GM18511 (cell line): ENCODE data around the gene PLPP7.
A peak's percentile ranks its signal among the peaks of the same experiment; 100 is the strongest.
"Not testable (repeated sequence)": the region's sequence is repeated elsewhere in the genome, so short reads cannot be mapped to it uniquely, and the experiment has no call there.

ENCODE experiments used
- ATAC-seq: cut with Tn5 transposase; IDR thresholded peaks from one replicate; pipeline ENCODE4 v1.9.1; 2021; ENCODE audit warnings: mild to moderate bottlenecking, moderate library complexity; ENCODE audit not compliant: unreplicated experiment

The PLPP7 gene

DNA sequence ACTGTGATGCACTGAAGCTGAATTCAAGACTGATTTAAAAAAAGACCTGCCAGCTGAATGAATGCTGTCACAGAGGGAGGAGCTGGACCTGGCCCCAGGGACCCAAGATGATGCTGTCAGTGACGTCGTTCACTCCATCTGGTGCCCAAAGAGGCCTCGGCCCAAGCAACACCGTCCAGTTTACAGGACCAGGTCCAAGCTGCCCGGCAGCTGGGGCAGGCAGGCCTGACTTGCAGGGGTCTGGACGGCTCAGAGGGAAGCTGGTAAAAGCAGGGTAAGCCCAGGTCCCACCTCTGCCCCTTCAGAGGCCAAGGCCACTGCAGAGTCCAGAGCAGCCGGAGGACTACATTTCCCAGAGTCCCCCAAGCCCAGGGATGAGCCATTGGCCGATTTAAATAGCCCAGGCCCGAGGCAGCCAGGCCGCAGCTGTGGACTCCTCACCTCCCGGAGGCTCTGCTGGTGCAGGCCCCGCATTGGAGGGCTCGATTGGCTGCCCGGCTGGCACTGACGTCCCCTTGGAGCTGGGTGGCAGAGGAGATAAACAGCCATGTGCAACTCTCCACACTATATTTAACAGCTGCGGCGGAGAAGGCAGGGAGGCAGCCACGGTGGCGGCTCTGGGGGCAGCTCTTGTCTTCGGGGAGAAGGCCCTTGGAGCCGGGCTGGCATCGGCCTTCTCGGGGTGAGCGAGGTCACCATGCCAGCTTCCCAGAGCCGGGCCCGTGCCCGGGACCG, at the start of gene PLPP7:
PLPP7 (plus strand) TSS at position 423 of the 735 bp plus-strand sequence; CDS start at position 698, 275 bp downstream.
- no peak for ATAC-seq

DNA sequence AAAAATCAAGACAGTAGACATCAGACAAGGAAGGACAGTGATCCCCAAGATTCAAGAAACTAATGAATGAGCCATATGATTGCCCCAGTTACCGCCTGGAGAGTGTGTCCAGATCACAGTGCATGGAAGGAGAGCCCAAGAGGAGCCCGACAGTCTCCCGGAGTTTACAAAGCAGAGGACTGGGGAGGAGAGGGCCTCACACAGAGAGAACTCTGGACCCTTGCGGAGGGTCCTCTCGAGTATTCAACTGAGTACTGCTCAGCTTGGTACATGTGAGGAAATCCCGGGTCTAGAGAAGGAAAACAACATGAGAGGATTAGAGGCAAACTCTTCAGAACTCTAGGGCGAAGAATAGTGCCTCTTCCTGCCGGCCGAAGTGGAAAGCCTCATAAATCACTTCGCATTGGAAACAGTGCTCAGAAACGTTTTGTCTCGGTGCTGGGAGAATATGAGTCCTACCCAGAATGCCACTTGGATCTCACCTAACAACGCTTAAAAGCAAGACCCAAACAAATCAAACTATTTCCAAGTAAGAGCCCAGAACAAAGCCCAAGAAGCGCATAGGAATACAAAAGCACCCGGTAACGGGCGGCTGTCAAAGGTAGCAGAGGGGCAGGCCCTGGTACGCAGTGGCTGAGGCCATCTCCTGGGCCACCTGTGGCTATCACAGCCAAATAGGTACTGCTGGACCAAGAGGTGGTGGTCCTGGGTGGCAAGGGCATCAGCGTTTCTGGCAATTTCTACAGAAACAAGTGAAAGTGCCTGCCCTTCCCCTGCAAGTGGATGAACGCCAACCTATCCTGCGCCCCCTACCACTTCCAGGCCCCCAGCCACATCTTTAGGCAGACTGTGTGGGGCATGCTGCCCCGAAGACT, 49.2 kb upstream of the PLPP7 start:
- no peak for ATAC-seq

DNA sequence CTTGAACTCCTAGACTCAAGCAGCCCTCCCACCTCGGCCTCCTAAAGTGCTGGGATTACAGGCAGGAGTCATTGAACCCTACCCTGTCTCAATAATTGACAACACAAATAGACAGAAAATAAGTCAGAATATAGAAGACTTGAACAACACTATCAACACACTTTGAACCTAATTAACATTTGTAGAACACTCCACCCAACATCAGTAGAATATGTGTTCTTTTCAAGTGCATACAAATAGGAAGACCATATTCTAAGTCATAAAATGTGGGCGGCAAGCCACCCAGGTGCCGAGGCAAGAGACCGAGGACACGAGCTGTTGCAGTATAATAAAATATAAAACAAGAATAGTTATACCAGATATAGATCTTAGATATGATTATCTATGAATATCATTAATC, 45.2 kb upstream of the PLPP7 start:
- not testable (repeated sequence) for ATAC-seq

DNA sequence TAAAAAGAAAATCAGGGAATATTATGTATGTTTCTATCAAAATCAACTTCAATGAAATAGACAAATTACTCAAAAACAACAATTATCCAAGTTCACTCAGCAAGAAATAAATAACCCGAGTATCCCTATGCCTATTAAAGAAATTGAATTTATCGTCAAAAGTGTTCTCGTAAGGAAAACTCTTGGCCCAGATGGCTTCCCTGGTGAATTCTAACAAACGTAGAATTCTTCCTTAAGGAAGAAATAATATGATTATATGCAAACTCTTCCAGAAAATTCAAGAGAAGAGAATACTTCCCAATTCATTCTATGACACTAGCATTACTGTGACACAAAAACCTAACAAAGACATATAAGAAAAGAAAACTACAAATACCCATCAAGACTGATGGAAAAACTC, 42.9 kb upstream of the PLPP7 start:
- no peak for ATAC-seq

DNA sequence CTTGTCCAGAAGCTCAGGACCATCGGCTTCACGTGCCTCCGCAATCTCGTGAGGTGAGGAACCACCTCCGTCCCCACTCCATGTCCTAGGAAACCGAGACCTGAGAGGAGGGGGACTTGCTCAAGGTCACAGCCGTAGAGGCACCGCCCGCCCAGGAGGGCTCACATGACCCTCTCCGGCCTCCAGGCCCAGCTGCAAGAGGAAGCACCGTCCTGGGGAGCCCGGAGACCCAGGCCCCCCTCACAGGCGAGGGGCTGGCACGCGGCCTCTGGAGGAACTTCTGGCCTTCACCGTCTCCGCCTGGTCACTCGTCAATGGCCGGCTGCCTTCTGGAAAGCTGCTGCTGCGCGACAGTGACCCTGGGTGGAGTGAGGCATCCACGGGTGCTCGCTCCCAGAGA, 37.4 kb upstream of the PLPP7 start:
- ATAC-seq, result no peak

DNA sequence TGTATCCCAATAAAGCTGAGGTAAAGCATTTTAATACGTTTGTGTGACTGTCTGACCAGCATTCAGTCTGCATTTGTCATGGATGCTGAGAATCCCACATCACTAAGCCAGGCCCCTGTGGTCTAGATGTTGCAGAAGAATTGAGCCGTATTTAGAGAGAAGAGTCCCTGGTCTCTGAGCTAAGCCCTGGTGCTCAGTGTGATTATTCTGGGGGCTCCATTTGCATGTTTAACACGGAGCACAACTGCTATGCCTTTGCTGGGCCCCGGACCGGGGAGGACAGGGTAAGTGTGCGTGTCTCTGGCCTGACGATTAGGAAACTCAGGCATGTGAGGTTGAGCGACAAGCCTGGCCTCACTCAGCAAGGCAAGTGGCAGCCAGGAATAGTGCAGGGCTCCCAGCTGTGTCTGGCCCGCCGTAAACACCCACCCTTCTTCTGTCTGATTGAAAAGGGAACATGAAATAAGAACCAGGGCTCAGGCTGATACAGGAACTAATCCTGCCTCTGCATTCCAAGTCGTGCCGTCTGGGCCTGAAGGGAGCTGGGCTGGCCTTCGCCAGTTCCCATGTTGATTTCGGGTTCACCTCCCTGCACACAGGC, 35.5 kb upstream of the PLPP7 start:
- ATAC-seq, result no peak

DNA sequence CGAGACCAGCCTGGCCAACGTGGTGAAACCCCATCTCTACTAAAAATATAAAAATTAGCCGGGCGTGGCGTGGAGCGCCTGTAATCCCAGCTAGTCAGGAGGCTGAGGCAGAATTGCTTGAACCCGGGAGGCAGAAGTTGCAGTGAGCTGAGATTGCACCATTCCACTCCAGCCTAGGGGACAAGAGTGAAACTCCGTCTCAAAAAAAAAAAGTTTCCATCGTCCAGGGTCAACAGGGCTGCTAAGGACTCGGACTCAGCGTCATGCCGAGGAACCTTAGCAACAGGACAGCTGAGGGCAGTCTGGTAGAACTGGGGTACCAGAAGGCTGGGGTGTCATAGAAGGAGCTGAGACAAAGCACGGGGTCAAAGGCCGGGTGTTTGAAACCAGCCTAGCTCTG, 34.9 kb upstream of the PLPP7 start:
- ATAC-seq, result no peak

DNA sequence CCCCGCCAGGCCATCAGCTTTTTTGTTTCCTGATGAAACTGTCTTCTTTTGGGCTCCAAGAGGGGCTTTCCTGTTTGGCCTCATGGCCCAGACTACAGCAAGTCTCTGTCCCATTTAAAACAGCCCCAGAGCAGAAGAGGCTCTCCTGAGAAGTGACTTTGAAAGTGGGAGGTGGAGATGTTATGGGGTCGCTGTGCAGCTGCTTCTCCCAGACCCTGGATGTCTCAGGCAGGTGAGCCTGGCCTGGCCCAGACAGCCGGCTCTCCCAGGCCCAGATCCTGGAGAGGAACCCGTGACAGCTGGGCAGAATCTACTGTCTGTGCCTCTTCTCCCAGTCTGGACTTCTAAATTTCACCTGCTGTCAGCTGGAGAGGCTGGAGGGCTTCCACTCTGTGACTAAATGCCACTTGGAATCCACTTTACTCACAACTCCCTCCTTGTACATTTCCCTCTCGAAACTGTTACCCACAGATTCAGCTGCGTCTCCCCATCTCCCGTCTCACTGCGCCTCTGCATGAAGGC, 33.8 kb upstream of the PLPP7 start:
- no peak for ATAC-seq

DNA sequence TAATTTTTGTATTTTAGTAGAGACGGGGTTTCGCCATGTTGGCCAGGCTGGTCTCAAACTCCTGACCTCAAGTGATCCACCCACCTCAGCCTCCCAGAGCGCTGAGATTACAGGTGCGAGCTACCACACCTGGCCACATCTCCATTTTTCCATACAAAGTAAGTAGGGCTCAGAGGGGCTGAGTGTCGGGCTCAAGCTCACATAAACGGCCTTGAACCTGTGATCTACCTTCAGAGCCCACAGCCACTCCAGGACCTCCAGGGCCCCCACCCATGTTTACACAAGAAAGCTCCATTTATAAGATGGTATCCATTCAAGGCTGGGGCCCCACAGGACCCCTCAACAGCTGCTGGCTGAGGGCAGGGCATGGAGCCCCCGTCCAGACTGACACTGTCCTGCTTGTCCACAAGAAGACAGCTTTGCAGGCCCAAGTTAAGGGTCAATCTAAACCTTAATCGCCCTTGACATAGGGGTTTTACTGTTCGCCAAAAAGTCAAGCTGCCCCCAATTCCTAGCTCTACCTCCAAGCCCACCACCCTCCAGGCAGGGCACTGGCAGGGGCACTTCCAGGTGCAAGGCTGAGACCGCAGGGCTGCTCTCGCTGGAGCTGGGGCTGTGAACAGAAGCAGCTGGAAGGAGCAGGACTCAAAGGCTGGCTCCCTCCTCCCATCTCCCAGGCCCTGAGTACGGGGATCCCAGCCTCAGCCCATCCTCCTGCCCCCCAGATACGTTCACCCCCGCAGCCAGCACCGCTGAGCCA, 32.1 kb upstream of the PLPP7 start:
- no peak for ATAC-seq

DNA sequence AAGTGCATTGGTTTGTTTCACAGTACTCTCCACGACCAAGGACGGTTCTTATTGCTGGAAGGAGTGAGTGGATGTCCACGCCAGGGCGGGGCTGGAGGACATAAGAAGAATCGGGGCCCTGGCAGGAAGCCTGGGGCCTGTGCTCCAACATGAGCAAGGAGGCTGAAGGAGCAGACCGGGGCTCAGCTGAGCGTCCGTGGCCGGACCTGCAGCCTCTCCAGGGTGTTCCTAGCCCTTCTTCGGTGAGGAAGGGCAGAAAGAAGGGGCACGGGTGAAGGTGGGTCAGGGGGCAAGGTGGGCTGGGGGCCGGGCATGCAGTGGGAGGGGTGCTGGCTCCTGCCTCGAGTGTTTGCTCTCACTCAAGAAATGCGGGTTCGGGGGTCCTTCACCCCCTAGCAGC, 31.3 kb upstream of the PLPP7 start:
- no peak for ATAC-seq

DNA sequence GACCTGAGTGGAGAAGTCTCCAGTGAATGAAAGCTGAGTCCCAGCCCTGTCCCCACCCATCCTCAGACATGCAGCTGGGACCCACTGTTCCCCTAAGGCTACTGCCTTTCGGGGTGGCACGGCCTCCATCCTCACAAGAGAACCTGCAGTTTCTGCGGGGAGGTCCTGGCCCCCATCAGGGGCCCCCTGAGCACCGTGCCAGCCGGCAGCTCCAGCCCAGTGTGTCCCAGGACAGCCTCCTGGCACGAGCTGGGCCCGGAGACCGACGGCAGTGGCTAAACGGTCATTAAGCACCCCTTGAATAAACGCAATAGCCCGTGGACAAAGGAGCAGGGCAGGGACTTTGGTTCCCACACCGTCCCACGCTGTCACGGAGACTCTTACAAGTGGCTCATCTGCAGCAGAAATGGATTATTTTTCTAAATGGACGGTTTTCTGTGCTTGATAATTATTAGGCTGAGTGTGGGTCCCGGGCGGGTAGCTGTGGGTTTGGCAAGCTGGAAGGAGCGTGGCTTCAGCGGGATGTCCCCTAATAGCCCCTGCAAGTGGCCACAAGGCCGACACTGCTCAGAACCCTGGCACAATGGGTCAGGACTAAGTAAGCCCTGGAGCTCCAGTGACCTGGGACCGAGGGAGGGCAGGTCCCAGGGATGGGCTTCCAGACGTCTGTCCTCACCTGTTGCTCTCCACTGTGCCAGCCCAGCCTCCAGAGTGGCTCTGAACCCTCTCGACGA, 30.7 kb upstream of the PLPP7 start:
- no peak for ATAC-seq

DNA sequence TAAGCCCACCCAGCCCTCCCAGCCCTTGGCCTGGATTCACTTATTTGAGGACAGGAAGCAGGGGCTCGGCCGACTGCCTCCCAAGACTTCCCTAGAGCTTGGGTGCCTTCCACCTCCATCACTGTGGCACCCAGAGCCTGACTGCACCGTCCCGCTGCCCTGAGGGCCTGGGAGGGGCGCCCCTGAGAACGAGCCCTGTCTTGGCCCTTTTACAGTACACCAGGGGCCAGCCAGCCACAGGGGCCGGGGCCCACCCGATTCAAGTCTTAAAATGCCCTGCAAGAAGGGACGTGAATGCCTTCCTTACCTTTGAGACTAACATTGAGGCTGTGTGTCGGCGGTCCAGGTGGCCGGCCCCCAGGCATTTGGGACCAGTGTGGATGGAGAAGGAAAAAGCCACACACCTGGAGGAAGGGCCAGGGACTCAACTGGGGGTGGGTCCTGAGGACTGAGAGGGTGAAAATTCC, 30.1 kb upstream of the PLPP7 start:
- ATAC-seq, result no peak

DNA sequence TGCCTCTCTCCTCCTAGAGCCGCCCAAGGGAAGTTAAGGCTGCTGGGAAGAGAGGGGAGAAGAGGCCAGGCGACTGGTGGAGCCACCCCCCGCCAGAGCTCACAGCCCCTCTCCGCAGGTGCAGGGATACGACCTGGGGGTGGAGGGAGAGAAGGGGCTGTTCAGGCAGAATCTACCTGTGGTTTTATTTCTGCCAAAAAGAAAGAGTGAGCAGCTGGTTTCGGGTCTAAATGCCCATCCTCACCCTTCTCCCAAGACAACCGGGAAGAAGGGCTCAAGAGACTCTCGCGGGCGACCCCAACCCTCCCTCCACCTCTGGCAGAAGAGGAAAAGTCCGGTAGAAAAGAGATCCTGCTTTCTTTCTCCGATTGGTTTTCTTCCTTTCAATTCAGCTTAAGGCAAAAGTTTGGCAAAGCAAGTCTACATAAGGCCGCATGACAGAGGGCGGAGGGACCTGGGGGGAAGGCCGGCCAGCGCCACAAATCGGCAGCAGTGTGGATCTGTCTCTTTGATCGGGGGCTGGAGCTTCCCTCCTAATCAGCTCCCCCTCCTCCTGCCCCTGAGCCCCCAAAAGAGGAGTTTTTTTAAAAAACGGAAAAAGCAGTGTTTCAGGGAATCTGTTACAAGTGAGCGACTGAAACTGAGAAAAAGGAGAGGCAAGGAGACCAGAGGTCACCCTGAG, 29.5 kb upstream of the PLPP7 start:
- ATAC-seq, result no peak

DNA sequence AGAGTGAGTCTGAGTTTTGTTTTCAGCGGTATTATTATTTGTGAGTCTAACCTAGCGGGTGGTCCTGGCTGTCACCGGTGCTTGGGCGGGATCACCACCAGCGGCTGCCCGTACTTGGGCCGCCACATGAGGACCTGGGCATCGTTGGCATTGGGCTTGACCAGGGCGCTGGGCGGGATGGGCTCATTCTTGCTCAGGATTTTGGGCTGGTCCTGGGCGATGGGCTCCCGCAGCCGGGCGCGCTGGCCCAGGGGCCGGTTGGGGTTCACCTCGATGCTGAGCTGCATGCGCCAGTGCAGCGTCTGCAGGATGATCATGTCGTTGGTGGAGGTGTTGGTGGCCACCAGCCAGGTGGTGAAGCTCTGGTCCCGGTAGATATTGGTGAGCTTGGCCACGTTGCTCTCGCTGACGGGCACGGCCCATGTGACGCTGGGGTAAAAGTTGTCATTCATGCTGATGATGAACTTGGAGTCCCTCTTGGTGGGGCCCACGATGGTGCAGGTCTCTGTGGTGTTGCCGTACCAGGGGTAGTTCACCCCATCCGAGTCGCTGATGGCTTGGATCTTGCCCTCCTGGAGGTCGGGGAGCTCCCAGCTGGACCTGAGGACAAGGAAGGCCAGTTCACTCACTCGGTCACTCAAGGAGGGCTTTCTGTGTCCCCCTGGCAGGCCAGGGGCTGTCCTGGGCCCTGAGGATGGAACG, 28.6 kb upstream of the PLPP7 start:
- ATAC-seq, result no peak

DNA sequence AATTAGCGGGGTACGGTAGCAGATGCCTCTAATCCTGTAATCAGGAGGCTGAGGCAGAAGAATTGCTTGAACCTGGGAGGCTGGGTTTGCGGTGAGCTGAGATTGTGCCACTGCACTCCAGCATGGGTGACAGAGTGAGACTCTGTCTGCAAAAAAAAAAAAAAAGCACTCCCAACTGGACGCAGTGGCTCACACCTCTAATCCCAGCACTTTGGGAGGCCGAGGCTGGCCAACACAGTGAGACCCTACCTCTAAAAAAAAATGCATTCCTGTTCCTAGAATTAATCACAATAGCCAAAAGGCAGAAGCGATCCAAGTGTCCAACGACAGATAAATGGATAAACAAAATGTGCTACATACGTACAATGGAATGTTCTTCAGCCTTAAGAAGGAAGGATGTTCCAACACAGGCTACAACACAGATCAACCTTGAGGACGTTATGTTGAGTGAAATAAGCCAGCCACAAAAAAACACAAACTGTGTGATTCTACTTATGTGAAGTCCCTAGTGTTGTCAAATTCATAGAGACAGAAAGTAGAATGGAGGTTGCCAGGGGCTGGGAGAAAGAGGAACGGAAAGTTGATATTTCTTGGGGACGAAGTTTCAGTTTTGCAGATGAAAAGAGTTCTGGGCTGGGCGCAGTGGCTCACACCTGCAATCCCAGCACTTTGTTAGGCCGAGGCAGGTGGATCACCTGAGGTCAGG, 27.0 kb upstream of the PLPP7 start:
- ATAC-seq, result peak; percentile 62

DNA sequence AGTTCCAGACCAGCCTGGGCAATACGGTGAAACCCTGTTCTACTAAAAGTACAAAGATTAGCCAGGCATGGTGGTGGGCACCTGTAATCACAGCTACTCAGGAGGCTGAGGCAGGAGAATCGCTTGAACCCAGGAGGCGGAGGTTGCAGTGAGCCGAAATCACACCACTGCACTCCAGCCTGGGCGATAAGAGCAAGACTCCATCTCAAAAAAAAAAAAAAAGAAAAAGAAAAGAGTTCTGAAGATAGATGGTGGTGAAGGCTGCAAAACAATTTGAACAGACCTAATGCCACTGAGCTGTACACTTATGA, 26.5 kb upstream of the PLPP7 start:
- ATAC-seq, result not testable (repeated sequence)

DNA sequence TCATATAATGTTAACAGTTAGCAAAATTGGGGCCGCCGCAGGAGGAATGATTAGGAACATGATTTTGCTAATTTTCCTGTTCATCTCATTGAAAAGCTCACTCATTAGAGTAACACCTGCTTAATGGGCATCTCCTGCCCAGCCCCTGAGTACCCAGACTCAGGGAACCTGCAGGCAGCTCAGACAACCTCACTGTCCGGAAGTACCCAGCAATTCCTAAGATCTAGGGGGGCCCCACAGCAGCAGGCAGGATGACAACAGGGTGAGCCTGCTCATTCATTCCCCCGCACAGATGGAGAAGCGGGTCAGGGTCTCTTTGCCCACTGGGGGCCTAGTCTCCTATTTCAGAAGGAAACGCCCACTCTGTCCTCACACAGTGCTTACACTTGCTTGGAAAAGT, 25.8 kb upstream of the PLPP7 start:
- no peak for ATAC-seq

DNA sequence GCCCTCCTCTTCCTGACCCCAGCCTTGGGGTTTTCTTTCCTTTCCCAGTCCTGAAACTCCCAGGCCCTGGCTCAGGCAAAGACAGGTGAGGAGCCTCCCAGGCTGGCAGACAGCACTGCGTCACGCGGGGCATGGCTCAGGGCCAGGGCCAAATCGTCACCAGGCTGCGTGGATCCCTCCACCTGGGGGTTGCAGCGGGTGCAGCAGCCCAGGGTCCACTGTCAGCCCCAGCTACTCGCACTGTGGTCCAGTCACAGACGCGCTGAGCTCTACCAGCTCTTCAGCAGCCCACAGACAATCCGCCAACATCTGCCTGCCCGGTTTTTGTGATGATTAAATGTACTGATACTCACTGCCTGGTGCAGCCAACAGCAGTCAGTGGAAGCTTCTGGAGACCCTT, 25.3 kb upstream of the PLPP7 start:
- no peak for ATAC-seq
